Medulla oblongata (tissue), 1 donor: ENCODE data around the gene GAA.
A peak's percentile ranks its signal among the peaks of the same experiment; 100 is the strongest.
"Not testable (repeated sequence)": the region's sequence is repeated elsewhere in the genome, so short reads cannot be mapped to it uniquely, and the experiment has no call there.

Experiments used
- DNase-seq: peaks from one replicate; pipeline ENCODE4 v3.0.0-alpha.2; 2015; ENCODE audit errors: extremely low spot score

GAA gene

GRCh38 chr17:80083136-80083661, 18.2 kb upstream of the GAA start:
- no peak for DNase-seq

GRCh38 chr17:80084773-80085172, 16.6 kb upstream of the GAA start:
- DNase-seq: no peak

- DNase-seq: no peak
Measured at GRCh38 chr17:80086081-80086480, 15.3 kb upstream of the GAA start.

DNA sequence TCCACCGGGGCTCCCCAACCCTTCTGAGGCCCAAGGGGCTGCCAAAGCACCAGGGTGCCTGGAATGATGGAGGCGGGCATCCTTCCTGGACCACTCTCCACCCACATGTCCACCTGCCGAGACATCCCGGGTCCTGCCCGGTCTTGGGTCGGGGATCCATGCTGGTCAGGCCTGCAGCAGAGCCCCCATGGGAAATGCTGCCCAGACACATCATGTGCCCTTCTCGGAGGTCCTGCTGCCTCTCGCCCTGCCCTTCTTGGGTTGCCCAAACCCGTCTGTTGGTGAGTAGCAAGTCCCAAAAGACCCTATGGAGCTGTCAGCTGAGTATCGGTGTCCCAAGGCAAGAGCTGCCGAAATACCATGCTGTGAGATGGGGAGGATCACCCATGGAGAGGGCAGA, 14.8 kb upstream of the GAA start:
- no peak for DNase-seq

- no peak for DNase-seq
Measured at GRCh38 chr17:80087346-80088265, 13.8 kb upstream of the GAA start.

DNA sequence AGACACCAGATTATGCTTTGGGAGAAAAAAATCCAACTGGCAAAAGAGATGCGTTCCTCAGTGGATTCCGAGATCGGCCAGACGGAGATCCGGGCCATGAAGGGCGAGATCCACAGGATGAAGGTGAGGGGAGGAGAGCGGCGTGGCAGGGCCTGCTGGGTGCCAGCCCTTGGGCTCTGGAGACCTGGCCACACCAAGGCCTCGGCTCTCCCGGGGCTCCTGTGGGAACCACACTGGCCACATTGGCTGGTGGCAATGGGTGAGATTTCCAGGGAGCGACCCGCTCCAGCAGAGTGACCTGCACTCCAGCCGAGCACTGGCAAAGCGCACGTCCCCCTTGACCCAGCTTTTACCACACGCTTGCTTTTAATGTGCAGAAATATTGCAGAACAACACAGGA, 11.6 kb upstream of the GAA start:
- DNase-seq: no peak

- not testable (repeated sequence) for DNase-seq
Measured at GRCh38 chr17:80090164-80090563, 11.2 kb upstream of the GAA start.

- DNase-seq: no peak
Measured at GRCh38 chr17:80091376-80091775, 10.0 kb upstream of the GAA start.

DNA sequence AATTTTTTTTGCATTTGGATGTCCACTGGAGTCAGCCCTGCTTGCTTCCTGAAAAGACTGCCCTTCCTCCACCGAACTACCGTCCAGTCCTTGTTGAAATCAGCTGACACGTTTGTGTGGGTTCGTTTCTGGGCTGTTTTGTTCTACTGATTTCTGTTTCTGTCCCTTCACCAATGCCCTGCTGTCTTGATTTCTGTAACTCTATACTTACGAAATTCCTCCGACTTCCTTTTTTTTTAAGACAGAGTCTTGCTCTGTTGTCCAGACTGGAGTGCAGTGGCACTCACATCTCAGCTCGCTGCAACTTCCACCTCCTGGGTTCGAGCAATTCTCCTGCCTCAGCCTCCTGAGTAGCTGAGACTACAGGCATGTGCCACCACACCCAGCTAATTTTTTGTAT, 8.4 kb upstream of the GAA start:
- peak; percentile 80 for DNase-seq

GRCh38 chr17:80095038-80095843, 6.1 kb upstream of the GAA start:
- no peak for DNase-seq

- no peak for DNase-seq
Measured at GRCh38 chr17:80095844-80096475, 5.4 kb upstream of the GAA start.

GRCh38 chr17:80096561-80097021, 4.8 kb upstream of the GAA start:
- DNase-seq: no peak

- no peak for DNase-seq
Measured at GRCh38 chr17:80097127-80097621, 4.2 kb upstream of the GAA start.

GRCh38 chr17:80097844-80098691, 3.3 kb upstream of the GAA start:
- no peak for DNase-seq

DNA sequence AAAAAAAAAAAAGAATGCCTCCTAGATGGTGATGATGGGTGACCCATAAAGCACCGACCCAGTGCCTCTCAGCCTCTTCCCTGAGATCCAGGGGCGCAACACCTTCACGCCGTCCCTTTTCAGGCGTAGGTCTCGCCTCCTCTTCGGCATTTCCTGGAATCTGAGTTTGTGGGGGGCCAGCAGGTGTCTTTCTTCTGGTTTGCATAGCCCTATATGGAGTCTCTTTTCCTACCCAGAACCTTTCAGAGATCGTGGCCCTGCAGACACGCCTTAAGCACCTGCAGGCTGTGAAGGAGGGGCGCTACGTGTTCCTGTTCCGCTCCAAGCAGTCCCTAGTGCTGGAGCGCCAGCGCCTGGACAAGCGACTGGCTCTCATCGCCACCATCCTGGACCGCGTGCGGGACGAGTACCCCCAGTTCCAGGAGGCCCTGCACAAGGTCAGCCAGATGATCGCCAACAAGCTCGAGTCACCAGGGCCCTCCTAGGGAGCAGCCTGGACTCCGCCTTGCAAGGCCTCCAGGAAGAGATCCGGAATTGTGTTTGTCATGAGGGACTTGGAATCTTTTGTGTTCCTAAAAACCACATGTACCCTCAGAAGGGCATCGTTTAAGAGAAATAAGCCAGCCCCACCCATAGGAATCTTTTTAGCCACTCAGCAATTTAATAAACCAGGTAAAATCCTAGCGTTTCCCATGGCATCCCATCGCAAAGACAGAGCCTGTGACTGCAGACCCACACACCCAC, 1.9 kb upstream of the GAA start:
- DNase-seq: no peak

- no peak for DNase-seq
Measured at GRCh38 chr17:80100035-80100323, 1.4 kb upstream of the GAA start.

DNA sequence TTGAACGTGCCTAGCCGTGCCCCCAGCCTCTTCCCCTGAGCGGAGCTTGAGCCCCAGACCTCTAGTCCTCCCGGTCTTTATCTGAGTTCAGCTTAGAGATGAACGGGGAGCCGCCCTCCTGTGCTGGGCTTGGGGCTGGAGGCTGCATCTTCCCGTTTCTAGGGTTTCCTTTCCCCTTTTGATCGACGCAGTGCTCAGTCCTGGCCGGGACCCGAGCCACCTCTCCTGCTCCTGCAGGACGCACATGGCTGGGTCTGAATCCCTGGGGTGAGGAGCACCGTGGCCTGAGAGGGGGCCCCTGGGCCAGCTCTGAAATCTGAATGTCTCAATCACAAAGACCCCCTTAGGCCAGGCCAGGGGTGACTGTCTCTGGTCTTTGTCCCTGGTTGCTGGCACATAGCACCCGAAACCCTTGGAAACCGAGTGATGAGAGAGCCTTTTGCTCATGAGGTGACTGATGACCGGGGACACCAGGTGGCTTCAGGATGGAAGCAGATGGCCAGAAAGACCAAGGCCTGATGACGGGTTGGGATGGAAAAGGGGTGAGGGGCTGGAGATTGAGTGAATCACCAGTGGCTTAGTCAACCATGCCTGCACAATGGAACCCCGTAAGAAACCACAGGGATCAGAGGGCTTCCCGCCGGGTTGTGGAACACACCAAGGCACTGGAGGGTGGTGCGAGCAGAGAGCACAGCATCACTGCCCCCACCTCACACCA, 724 bp downstream of the GAA start:
- DNase-seq: peak; percentile 16

GRCh38 chr17:80102664-80103448, 1.5 kb downstream of the GAA start:
- DNase-seq: no peak
